LNCAP (cell line): Measurements from ENCODE around the gene COMMD1.

ENCODE experiments used
- CTCF ChIP-seq: fragments of 450-650 bp; IDR thresholded peaks from 2 replicates; pipeline ENCODE4 v1.5.1; 2017; ENCODE audit warnings: mild to moderate bottlenecking

COMMD1 gene

GRCh38 chr2:61937098-61937497, 31.6 kb downstream of the COMMD1 start:
- TF ChIP-seq CTCF = no peak

GRCh38 chr2:61937886-61938285, 32.4 kb downstream of the COMMD1 start:
- no peak for TF ChIP-seq CTCF

GRCh38 chr2:61938511-61938910, 33.0 kb downstream of the COMMD1 start:
- TF ChIP-seq CTCF = no peak

- no peak for TF ChIP-seq CTCF
Measured at GRCh38 chr2:61943251-61943650, 37.8 kb downstream of the COMMD1 start.

- no peak for TF ChIP-seq CTCF
Measured at GRCh38 chr2:61946666-61947065, 41.2 kb downstream of the COMMD1 start.

GRCh38 chr2:61948661-61949457, 43.4 kb downstream of the COMMD1 start:
- no peak for TF ChIP-seq CTCF

GRCh38 chr2:61949458-61949713, 43.9 kb downstream of the COMMD1 start:
- TF ChIP-seq CTCF = no peak
